ENCODE results near the gene CREB3L4.
"Not testable (repeated sequence)": the region's sequence is repeated elsewhere in the genome, so short reads cannot be mapped to it uniquely, and the experiment has no call there.

The CREB3L4 gene

GRCh38 chr1:153959454-153959853 is 8.2 kb upstream of the CREB3L4 start:
- DNase-seq: no peak

- DNase-seq: no peak
These were observed 7.5 kb upstream of the CREB3L4 start for GRCh38 chr1:153960206-153960605.

- no peak for DNase-seq
These were observed 6.3 kb upstream of the CREB3L4 start for GRCh38 chr1:153961421-153961820.

- no peak for DNase-seq
These were observed 5.3 kb upstream of the CREB3L4 start for GRCh38 chr1:153962088-153963029.

GRCh38 chr1:153963030-153963849 is 4.5 kb upstream of the CREB3L4 start, which contains the start of gene SLC39A1:
Gene SLC39A1, minus strand, starts transcription at chr1:153963537. Its CDS starts 822 bp downstream, at chr1:153962715.
- DNase-seq: peak; percentile 96

- peak; percentile 73 for DNase-seq
These were observed 3.8 kb upstream of the CREB3L4 start for GRCh38 chr1:153963850-153964331.

GRCh38 chr1:153968000-153968363 is 280 bp downstream of the CREB3L4 start:
- DNase-seq: no peak

GRCh38 chr1:153968408-153968807 is 706 bp downstream of the CREB3L4 start:
- no peak for DNase-seq

GRCh38 chr1:153968972-153969371 is 1.3 kb downstream of the CREB3L4 start:
- no peak for DNase-seq

GRCh38 chr1:153970346-153970745 is 2.6 kb downstream of the CREB3L4 start:
- DNase-seq: no peak

GRCh38 chr1:153973071-153973470 is 5.4 kb downstream of the CREB3L4 start:
- no peak for DNase-seq

GRCh38 chr1:153973525-153973924 is 5.8 kb downstream of the CREB3L4 start:
- no peak for DNase-seq

GRCh38 chr1:153976819-153977249 is 9.1 kb downstream of the CREB3L4 start:
- DNase-seq: no peak

GRCh38 chr1:153977250-153978240 is 9.8 kb downstream of the CREB3L4 start, which contains the start of gene JTB:
Gene JTB, minus strand, starts transcription at chr1:153977674. Its CDS starts 422 bp downstream, at chr1:153977252.
- DNase-seq: peak; percentile 88

GRCh38 chr1:153978274-153978909 is 10.7 kb downstream of the CREB3L4 start:
- no peak for DNase-seq

GRCh38 chr1:153979091-153979490 is 11.4 kb downstream of the CREB3L4 start:
- not testable (repeated sequence) for DNase-seq

- DNase-seq: not testable (repeated sequence)
These were observed 14.0 kb downstream of the CREB3L4 start for GRCh38 chr1:153981735-153982134.

GRCh38 chr1:153984123-153984894 is 16.6 kb downstream of the CREB3L4 start:
- no peak for DNase-seq

- no peak for DNase-seq
These were observed 17.7 kb downstream of the CREB3L4 start for GRCh38 chr1:153985341-153985912.
